DND-41 (cell line): Measurements from ENCODE around the gene STK24.
"Not testable (repeated sequence)": the region's sequence is repeated elsewhere in the genome, so short reads cannot be mapped to it uniquely, and the experiment has no call there.

Experiments used
- ATAC-seq: fragments of 200-7000 bp; cut with Tn5 transposase; 3 replicates; pipeline ENCODE4 v1.9.1; 2021; ENCODE audit warnings: low read depth; ENCODE audit not compliant: insufficient read depth
- DNase-seq: peaks from one replicate; pipeline ENCODE4 v3.0.0-alpha.2; 2020
- H2AFZ ChIP-seq: 2 replicates; pipeline ENCODE4 v1.6.0; 2012; ENCODE audit warnings: low read depth, low read length
- H3K27ac ChIP-seq: 2 replicates; pipeline ENCODE4 v1.5.1; 2012; ENCODE audit warnings: low read length, inconsistent platforms
- H3K27me3 ChIP-seq: fragments of 200-600 bp; sonication (generic); 2 replicates; pipeline ENCODE4 v1.6.0; 2012; ENCODE audit warnings: low read length, mild to moderate bottlenecking, inconsistent platforms; ENCODE audit not compliant: insufficient read depth, poor library complexity
- H3K36me3 ChIP-seq: 2 replicates; pipeline ENCODE4 v1.5.1; 2012; ENCODE audit warnings: low read length, inconsistent platforms; ENCODE audit not compliant: insufficient read depth
- H3K4me1 ChIP-seq: 2 replicates; pipeline ENCODE4 v1.5.1; 2012; ENCODE audit warnings: mild to moderate bottlenecking, low read length; ENCODE audit not compliant: insufficient read depth
- H3K4me2 ChIP-seq: 2 replicates; pipeline ENCODE4 v1.6.0; 2012; ENCODE audit warnings: mild to moderate bottlenecking, moderate library complexity, low read length, inconsistent platforms; ENCODE audit not compliant: insufficient read depth
- H3K4me3 ChIP-seq, 2 experiments: fragments of 200-600 bp in 1 of 2; shearing (Covaris generic) in 1 of 2; 2 replicates each; pipeline ENCODE4 v1.5.1; 2012 to 2016; ENCODE audit warnings: inconsistent platforms in 2 of 2, low read length in 2 of 2, mild to moderate bottlenecking in 2 of 2, low read depth in 1 of 2, moderate library complexity in 1 of 2
- H3K79me2 ChIP-seq: 2 replicates; pipeline ENCODE4 v1.6.0; 2012; ENCODE audit warnings: low read length, inconsistent platforms; ENCODE audit not compliant: insufficient read depth
- H3K9ac ChIP-seq: 2 replicates; pipeline ENCODE4 v1.6.0; 2012; ENCODE audit warnings: low read depth, mild to moderate bottlenecking, inconsistent platforms, low read length, moderate library complexity
- H3K9me3 ChIP-seq: 2 replicates; pipeline ENCODE4 v1.5.1; 2012; ENCODE audit warnings: low read length, moderate library complexity, mild to moderate bottlenecking, inconsistent platforms; ENCODE audit not compliant: insufficient read depth, severe bottlenecking
- H4K20me1 ChIP-seq: 2 replicates; pipeline ENCODE4 v1.6.0; 2012; ENCODE audit warnings: low read length; ENCODE audit not compliant: insufficient read depth
- EZH2 ChIP-seq: IDR thresholded peaks from 3 replicates; pipeline ENCODE4 v1.6.1; 2012; ENCODE audit warnings: borderline replicate concordance, low read depth, mild to moderate bottlenecking, moderate library complexity, low read length, inconsistent platforms; ENCODE audit not compliant: severe bottlenecking
- TF ChIP-seq, protein P1 (sequence below): IDR thresholded peaks from 2 replicates; pipeline ENCODE4 v1.5.1; 2012; ENCODE audit warnings: borderline replicate concordance, low read length, moderate library complexity, mild to moderate bottlenecking; ENCODE audit not compliant: poor library complexity, severe bottlenecking; ENCODE audit errors: extremely low read depth

STK24 gene

DNA sequence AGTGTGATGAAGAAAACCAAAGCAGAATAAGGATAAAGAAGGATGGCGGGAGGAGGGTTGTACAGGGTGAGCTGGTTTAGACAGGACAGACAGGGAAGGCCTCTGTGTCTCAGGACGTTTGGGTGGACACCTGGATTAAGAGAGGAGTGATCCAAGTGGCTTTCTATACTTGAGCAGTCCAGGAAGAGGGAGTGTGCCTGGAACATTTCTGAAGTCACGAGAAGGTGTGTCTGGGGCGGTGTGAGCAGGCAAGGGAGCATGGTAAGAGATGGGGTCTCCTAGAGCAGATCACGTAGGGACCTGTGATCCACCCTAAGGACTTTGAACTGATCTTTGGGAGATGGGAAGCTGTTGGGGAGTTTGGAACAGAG is 15.4 kb upstream of the STK24 start:
- no peak overlapping the region for H3K4me3 ChIP-seq
- no peak overlapping the region for H3K9ac ChIP-seq
- ATAC-seq (0 out of 3 replicates have a peak, but pooled peaks have one; percentile 22), DNase-seq (no peak)
- H4K20me1 ChIP-seq = no peaks in the 10 kb centered on the region
- no peak overlapping the region for H3K4me2 ChIP-seq
- no peaks in the 10 kb centered on the region for H3K9me3 ChIP-seq
- H2AFZ ChIP-seq = no peak overlapping the region
- no peaks in the 10 kb centered on the region for H3K36me3 ChIP-seq
- TF ChIP-seq, protein P1, sequence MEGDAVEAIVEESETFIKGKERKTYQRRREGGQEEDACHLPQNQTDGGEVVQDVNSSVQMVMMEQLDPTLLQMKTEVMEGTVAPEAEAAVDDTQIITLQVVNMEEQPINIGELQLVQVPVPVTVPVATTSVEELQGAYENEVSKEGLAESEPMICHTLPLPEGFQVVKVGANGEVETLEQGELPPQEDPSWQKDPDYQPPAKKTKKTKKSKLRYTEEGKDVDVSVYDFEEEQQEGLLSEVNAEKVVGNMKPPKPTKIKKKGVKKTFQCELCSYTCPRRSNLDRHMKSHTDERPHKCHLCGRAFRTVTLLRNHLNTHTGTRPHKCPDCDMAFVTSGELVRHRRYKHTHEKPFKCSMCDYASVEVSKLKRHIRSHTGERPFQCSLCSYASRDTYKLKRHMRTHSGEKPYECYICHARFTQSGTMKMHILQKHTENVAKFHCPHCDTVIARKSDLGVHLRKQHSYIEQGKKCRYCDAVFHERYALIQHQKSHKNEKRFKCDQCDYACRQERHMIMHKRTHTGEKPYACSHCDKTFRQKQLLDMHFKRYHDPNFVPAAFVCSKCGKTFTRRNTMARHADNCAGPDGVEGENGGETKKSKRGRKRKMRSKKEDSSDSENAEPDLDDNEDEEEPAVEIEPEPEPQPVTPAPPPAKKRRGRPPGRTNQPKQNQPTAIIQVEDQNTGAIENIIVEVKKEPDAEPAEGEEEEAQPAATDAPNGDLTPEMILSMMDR = no peak
- no peak for TF ChIP-seq EZH2
- no peaks in the 10 kb centered on the region for H3K79me2 ChIP-seq
- H3K27me3 ChIP-seq = no peaks in the 10 kb centered on the region
- H3K27ac ChIP-seq = no peak overlapping the region
- no peaks in the 10 kb centered on the region for H3K4me1 ChIP-seq

DNA sequence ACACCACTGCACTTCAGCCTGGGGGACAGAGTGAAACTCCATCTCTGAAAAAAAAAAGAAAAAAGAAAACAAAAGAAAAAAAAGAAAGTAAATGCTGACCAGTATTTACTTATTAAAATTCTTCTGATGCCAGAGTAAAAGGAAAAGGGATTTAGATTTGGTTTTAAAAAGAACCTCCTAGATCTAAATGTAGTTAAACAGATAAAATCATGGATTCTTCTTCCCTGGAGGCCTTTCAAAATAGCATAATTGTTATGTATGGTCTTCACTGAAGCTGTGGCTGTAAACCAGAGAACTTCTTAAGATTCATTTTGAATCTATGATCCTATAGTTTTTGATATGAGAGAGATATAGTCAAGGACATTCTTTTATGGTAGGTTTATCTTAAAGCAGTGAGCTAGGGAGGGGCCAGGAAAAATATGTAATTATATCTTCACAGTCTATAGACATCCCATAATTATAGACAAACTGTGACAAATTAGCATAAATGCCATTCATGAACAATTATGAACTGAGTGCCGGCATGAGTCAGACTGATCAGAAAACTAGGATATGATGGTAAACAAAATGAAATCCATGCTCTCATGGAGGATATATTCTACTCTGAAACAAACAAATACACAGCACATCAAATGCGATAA is 14.9 kb upstream of the STK24 start:
- no peaks in the 10 kb centered on the region for H3K79me2 ChIP-seq
- no peak for ATAC-seq

DNA sequence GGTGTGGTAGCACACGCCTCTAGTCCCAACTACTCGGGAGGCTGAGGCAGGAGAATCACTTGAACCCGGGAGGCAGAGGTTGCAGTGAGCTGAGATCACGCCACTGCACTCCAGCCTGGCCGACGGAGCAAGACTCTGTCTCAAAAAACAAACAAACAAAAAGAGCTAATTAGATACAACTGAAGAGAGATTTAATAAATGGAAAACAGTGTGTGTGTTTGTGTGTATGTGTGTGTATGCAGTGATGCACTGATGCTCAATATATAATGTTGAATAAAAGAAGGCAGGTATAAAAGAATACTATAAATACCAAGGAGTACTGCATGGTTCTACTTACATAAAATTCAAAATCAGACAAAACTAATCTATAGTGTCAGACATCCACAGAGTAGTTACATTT is 13.6 kb upstream of the STK24 start:
- H4K20me1 ChIP-seq, H3K4me1 ChIP-seq, H3K36me3 ChIP-seq, ATAC-seq, H2AFZ ChIP-seq, H3K79me2 ChIP-seq, H3K9me3 ChIP-seq, H3K27ac ChIP-seq, H3K4me2 ChIP-seq, H3K4me3 ChIP-seq, H3K9ac ChIP-seq, DNase-seq, H3K27me3 ChIP-seq: not testable (repeated sequence)

More for the DNA sequence above, 14.9 kb upstream of the STK24 start:
- Histone ChIP-seq H3K9ac (no peak overlapping the region), H3K4me1 (no peaks in the 10 kb centered on the region), H3K36me3 (no peaks in the 10 kb centered on the region), H3K4me3 (no peak overlapping the region), H3K27me3 (no peaks in the 10 kb centered on the region), H2AFZ (no peak overlapping the region), H3K27ac (no peak overlapping the region), H3K9me3 (no peaks in the 10 kb centered on the region), H3K4me2 (no peak overlapping the region), H4K20me1 (no peaks in the 10 kb centered on the region)
- no peak for TF ChIP-seq EZH2
- TF ChIP-seq, protein P1 = no peak
- no peak for DNase-seq

DNA sequence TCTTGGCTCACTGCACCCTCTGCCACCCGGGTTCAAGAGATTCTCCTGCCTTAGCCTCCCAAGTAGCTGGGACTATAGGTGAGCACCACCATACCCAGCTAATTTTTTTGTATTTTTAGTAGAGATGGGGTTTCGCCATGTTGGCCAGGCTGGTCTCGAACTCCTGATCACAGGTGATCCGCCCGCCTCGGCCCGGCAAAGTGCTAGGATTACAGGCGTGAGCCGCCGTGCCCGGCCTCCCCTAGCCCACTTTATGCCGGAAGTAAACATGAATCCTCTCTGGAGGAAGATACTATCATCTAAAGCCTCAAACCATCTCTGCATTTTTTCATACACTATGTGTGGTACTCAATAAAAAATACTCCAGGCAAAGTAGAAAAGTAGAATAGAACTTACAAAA is 12.6 kb upstream of the STK24 start:
- H3K9me3 ChIP-seq, H3K9ac ChIP-seq, H3K27ac ChIP-seq, H3K27me3 ChIP-seq, H4K20me1 ChIP-seq, H3K36me3 ChIP-seq, H2AFZ ChIP-seq, H3K4me1 ChIP-seq, H3K79me2 ChIP-seq, H3K4me3 ChIP-seq, ATAC-seq, H3K4me2 ChIP-seq, DNase-seq: not testable (repeated sequence)
